ENCODE data around the gene CD48. TPM values are rescaled to one million over a fixed set of nuclear protein-coding genes. Genes with fewer than 3 reads are reported as not detected.

CD48 gene
- total RNA-seq, 6 donors from 2014 or later = 9.4 to 32.1 (median 16.3) TPM

DNA sequence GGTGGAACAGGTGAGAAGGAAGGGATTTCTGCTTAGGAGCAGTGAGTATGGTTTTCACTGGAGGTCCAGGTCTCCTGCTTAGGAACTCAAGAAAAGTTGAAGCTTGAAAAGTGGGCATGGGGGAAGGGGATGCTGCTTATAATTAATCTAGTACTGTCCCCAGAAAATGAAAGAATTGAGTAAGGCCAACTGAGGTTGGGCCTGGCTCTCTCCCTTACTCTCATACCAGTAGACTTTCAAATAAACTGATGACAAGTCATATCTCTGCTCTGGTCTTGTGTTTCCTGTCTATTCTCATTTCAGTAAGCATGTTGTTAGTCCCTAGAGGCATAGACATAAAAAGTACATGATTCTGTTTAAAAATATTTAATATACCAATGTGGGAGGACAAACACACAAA is 26.4 kb downstream of the CD48 start:
- no peak for DNase-seq
- ATAC-seq (ENCODE audit: low FRiP score in 2 of 2) = no peak
- Histone ChIP-seq H3K27ac (no peak overlapping the region), H3K27me3 (no peaks in the 10 kb centered on the region), H3K36me3 (no peaks in the 10 kb centered on the region), H3K4me3 (no peak overlapping the region), H3K9me3 (no peaks in the 10 kb centered on the region), H3K4me1 (peaks cover 0 to 14% (median 6%) of the 10 kb centered on the region in 4 donors)
- TF ChIP-seq POLR2AphosphoS5 (IDR thresholded peaks at IDR 0.05) (no peak), POLR2A (IDR thresholded peaks at IDR 0.05) (no peak), EP300 (IDR thresholded peaks at IDR 0.05) (no peak)
- TF ChIP-seq, protein P1, sequence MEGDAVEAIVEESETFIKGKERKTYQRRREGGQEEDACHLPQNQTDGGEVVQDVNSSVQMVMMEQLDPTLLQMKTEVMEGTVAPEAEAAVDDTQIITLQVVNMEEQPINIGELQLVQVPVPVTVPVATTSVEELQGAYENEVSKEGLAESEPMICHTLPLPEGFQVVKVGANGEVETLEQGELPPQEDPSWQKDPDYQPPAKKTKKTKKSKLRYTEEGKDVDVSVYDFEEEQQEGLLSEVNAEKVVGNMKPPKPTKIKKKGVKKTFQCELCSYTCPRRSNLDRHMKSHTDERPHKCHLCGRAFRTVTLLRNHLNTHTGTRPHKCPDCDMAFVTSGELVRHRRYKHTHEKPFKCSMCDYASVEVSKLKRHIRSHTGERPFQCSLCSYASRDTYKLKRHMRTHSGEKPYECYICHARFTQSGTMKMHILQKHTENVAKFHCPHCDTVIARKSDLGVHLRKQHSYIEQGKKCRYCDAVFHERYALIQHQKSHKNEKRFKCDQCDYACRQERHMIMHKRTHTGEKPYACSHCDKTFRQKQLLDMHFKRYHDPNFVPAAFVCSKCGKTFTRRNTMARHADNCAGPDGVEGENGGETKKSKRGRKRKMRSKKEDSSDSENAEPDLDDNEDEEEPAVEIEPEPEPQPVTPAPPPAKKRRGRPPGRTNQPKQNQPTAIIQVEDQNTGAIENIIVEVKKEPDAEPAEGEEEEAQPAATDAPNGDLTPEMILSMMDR (IDR thresholded peaks at IDR 0.05) = no peak

GRCh38 chr1:160682983-160683865 is 28.4 kb downstream of the CD48 start:
- Histone ChIP-seq H3K27ac (peak overlapping the region in 3 of 4 donors; percentile 2 to 63 (median 6)), H3K36me3 (peaks cover 0 to 5% (median 0%) of the 10 kb centered on the region in 4 donors), H3K9me3 (no peaks in the 10 kb centered on the region), H3K4me3 (no peak overlapping the region), H3K4me1 (peaks cover 0 to 14% (median 6%) of the 10 kb centered on the region in 4 donors), H3K27me3 (no peaks in the 10 kb centered on the region)
- ATAC-seq (ENCODE audit: low FRiP score in 2 of 2) (peak in 1 of 2 donors; percentile 45), DNase-seq (no peak)
- WGBS, 2 donors = 55 to 71% methylated on average over 4 of the region's 4 CpGs
- no peak for TF ChIP-seq EP300 (IDR thresholded peaks at IDR 0.05)
- TF ChIP-seq, protein P1 (IDR thresholded peaks at IDR 0.05) = no peak
- no peak for TF ChIP-seq POLR2AphosphoS5 (IDR thresholded peaks at IDR 0.05)
- TF ChIP-seq POLR2A (IDR thresholded peaks at IDR 0.05) = no peak

GRCh38 chr1:160681891-160682140 is 29.8 kb downstream of the CD48 start:
- Histone ChIP-seq H3K27me3 (no peaks in the 10 kb centered on the region), H3K27ac (peak overlapping the region in 1 of 4 donors; percentile 30), H3K4me3 (no peak overlapping the region), H3K4me1 (peaks cover 0 to 14% (median 6%) of the 10 kb centered on the region in 4 donors), H3K9me3 (no peaks in the 10 kb centered on the region), H3K36me3 (peaks cover 0 to 5% (median 0%) of the 10 kb centered on the region in 4 donors)
- TF ChIP-seq POLR2AphosphoS5 (IDR thresholded peaks at IDR 0.05) = no peak
- TF ChIP-seq, protein P1 (IDR thresholded peaks at IDR 0.05) = no peak
- TF ChIP-seq EP300 (IDR thresholded peaks at IDR 0.05) = no peak
- no peak for TF ChIP-seq POLR2A (IDR thresholded peaks at IDR 0.05)
- peak in 1 of 2 donors; percentile 20 for ATAC-seq (ENCODE audit: low FRiP score in 2 of 2)
- DNase-seq = no peak
- WGBS, 2 donors = 96 to 100% methylated on average over 3 of the region's 3 CpGs

GRCh38 chr1:160681066-160681890 is 30.3 kb downstream of the CD48 start:
- H3K27me3 ChIP-seq = no peaks in the 10 kb centered on the region
- H3K36me3 ChIP-seq = peaks cover 0 to 5% (median 0%) of the 10 kb centered on the region in 4 donors
- DNase-seq (peak in 1 of 2 donors; percentile 84), ATAC-seq (ENCODE audit: low FRiP score in 2 of 2) (peak; percentile 84 to 86)
- H3K27ac ChIP-seq = peak overlapping the region in 1 of 4 donors; percentile 30
- TF ChIP-seq, protein P1 (IDR thresholded peaks at IDR 0.05) = peak; percentile 41 to 86 (median 78)
- no peak for TF ChIP-seq POLR2AphosphoS5 (IDR thresholded peaks at IDR 0.05)
- no peak for TF ChIP-seq EP300 (IDR thresholded peaks at IDR 0.05)
- no peak for TF ChIP-seq POLR2A (IDR thresholded peaks at IDR 0.05)
- H3K4me1 ChIP-seq = peaks cover 0 to 14% (median 6%) of the 10 kb centered on the region in 4 donors
- no peaks in the 10 kb centered on the region for H3K9me3 ChIP-seq
- 52 to 58% methylated on average over 9 to 10 of the region's 10 CpGs for WGBS, 2 donors
- H3K4me3 ChIP-seq = no peak overlapping the region

Measured in upper lobe of left lung (tissue), 6 donors.